SH-SY5Y (cell line): ENCODE results near the gene S100A5.

ENCODE experiments used
- GATA2 ChIP-seq: IDR thresholded peaks from 2 replicates; pipeline ENCODE4 v1.6.1; 2011; ENCODE audit warnings: mild to moderate bottlenecking, low read depth, low read length
- GATA3 ChIP-seq: IDR thresholded peaks from 2 replicates; pipeline ENCODE4 v1.6.1; 2011; ENCODE audit warnings: low read depth, mild to moderate bottlenecking, low read length, moderate library complexity

GRCh38 chr1:153543736-153544135 lies 3.0 kb upstream of the S100A5 start:
- no peak for TF ChIP-seq GATA2
- TF ChIP-seq GATA3: no peak
